GM11168 (cell line): ENCODE results near the gene NBAS.

Source experiments
- in situ Hi-C: fragments of 300-500 bp; cut with MboI; formaldehyde crosslinking; loops from one replicate; pipeline ENCODE4 v1.12.0; 2022; ENCODE audit warnings: low sequenced_read_pairs; ENCODE audit not compliant: unreplicated experiment

NBAS gene

GRCh38 chr2:15126373-15126772, 434.8 kb downstream of the NBAS start:
- in situ Hi-C loops = no loop called here

GRCh38 chr2:15122915-15123314, 438.2 kb downstream of the NBAS start:
- in situ Hi-C loops = no loop called here

GRCh38 chr2:15120631-15121030, 440.5 kb downstream of the NBAS start:
- in situ Hi-C loops = no loop called here

GRCh38 chr2:15119722-15120175, 441.4 kb downstream of the NBAS start:
- in situ Hi-C loops = no loop called here

GRCh38 chr2:15117409-15118050, 443.6 kb downstream of the NBAS start:
- in situ Hi-C loops = no loop called here
